Activated CD8-positive, alpha-beta memory T cell treated with anti-CD3 and anti-CD28 coated beads for 48 hours (primary cell): ENCODE measurements around the gene DNAJC15.
"Not testable (repeated sequence)": the region's sequence is repeated elsewhere in the genome, so short reads cannot be mapped to it uniquely, and the experiment has no call there.

Experiments
- DNase-seq, 3 experiments: peaks; one replicate each; pipeline ENCODE4 v3.0.0-alpha.2; 2020; ENCODE audit warnings: low read depth in 2 of 3, low spot score in 2 of 3

DNAJC15 gene

GRCh38 chr13:43023289-43023963 lies at the start of gene DNAJC15:
DNAJC15 (plus strand) TSS chr13:43023586; CDS start chr13:43023627, 41 bp downstream.
- DNase-seq = peak; percentile 53 to 58 (median 55)

- DNase-seq = no peak
Observed at GRCh38 chr13:42976066-42976465, 47.3 kb upstream of the DNAJC15 start.

- no peak for DNase-seq
Observed at GRCh38 chr13:42977219-42977659, 46.1 kb upstream of the DNAJC15 start.

GRCh38 chr13:42981317-42981716 lies 42.1 kb upstream of the DNAJC15 start:
- no peak for DNase-seq

- no peak for DNase-seq
Observed at GRCh38 chr13:42981853-42982252, 41.5 kb upstream of the DNAJC15 start.

- no peak for DNase-seq
Observed at GRCh38 chr13:42984026-42984425, 39.4 kb upstream of the DNAJC15 start.

GRCh38 chr13:42984691-42985090 lies 38.7 kb upstream of the DNAJC15 start:
- DNase-seq = no peak

GRCh38 chr13:42985312-42986175 lies 37.8 kb upstream of the DNAJC15 start:
- no peak for DNase-seq

- DNase-seq = no peak
Observed at GRCh38 chr13:42986176-42986574, 37.2 kb upstream of the DNAJC15 start.

- DNase-seq = no peak
Observed at GRCh38 chr13:42990291-42991232, 32.8 kb upstream of the DNAJC15 start.

GRCh38 chr13:42991233-42991897 lies 32.0 kb upstream of the DNAJC15 start:
- DNase-seq = not testable (repeated sequence)

GRCh38 chr13:42991898-42992763 lies 31.3 kb upstream of the DNAJC15 start, which contains the start of gene EPSTI1:
EPSTI1 (minus strand) TSS chr13:42992241; CDS start chr13:42992165, 76 bp downstream.
- DNase-seq = peak; percentile 45 to 52 (median 48)

- no peak for DNase-seq
Observed at GRCh38 chr13:42992764-42993122, 30.6 kb upstream of the DNAJC15 start.

GRCh38 chr13:42994878-42995277 lies 28.5 kb upstream of the DNAJC15 start:
- DNase-seq = no peak

GRCh38 chr13:42996584-42996983 lies 26.8 kb upstream of the DNAJC15 start:
- no peak for DNase-seq

GRCh38 chr13:42997381-42997780 lies 26.0 kb upstream of the DNAJC15 start:
- no peak for DNase-seq

GRCh38 chr13:42999491-42999890 lies 23.9 kb upstream of the DNAJC15 start:
- no peak for DNase-seq

GRCh38 chr13:43000676-43001075 lies 22.7 kb upstream of the DNAJC15 start:
- no peak for DNase-seq

- DNase-seq = no peak
Observed at GRCh38 chr13:43002021-43002420, 21.4 kb upstream of the DNAJC15 start.

GRCh38 chr13:43003010-43003409 lies 20.4 kb upstream of the DNAJC15 start:
- DNase-seq = no peak
